Spleen (tissue), 11 donors: ENCODE data around the gene TSHZ2. TPM values are rescaled to one million over a fixed set of nuclear protein-coding genes. Genes with fewer than 3 reads are reported as not detected.

Experiments
- DNase-seq: peaks from one replicate; pipeline ENCODE4 v3.0.0-alpha.2; 2020
- H3K27ac ChIP-seq, 8 donors: fragments of 200-600 bp; sonication (generic) in 7 of 8; 1 replicate in 4 of 8; 2 replicates in 4 of 8; pipeline versions ENCODE4 v1.5.0 to v1.8.0; 2016 to 2021; ENCODE audit warnings: inconsistent platforms in 4 of 8, mild to moderate bottlenecking in 4 of 8, moderate library complexity in 1 of 8
- H3K27me3 ChIP-seq, 7 donors: fragments of 200-600 bp; sonication (generic) in 6 of 7; replicated peaks in 1 of 7; 1 replicate in 4 of 7; 2 replicates in 3 of 7; pipeline versions ENCODE4 v1.5.0 to v1.8.0; 2016 to 2021; ENCODE audit warnings: inconsistent platforms in 3 of 7, mild to moderate bottlenecking in 1 of 7
- H3K36me3 ChIP-seq, 6 donors: fragments of 200-600 bp; sonication (generic) in 5 of 6; 1 replicate in 4 of 6; 2 replicates in 2 of 6; pipeline versions ENCODE4 v1.5.0 to v1.8.0; 2016 to 2021; ENCODE audit warnings: inconsistent platforms in 2 of 6
- H3K4me1 ChIP-seq, 6 donors: fragments of 200-600 bp; sonication (generic) in 5 of 6; 1 replicate in 3 of 6; 2 replicates in 3 of 6; pipeline versions ENCODE4 v1.5.0 to v1.8.0; 2016 to 2021; ENCODE audit warnings: inconsistent platforms in 3 of 6
- H3K4me3 ChIP-seq, 8 donors: fragments of 200-600 bp; sonication (generic) in 7 of 8; 1 replicate in 4 of 8; 2 replicates in 4 of 8; pipeline versions ENCODE4 v1.5.0 to v1.8.0; 2016 to 2021; ENCODE audit warnings: inconsistent platforms in 4 of 8, mild to moderate bottlenecking in 4 of 8, moderate library complexity in 2 of 8
- H3K9me3 ChIP-seq, 8 donors: fragments of 200-600 bp; sonication (generic) in 7 of 8; 1 replicate in 4 of 8; 2 replicates in 4 of 8; pipeline versions ENCODE4 v1.5.0 to v1.8.0; 2016 to 2021; ENCODE audit warnings: inconsistent platforms in 4 of 8
- CTCF ChIP-seq, 11 experiments: fragments of 200-600 bp in 7 of 11; fragments of 450-650 bp in 4 of 11; sonication (generic) in 4 of 11; IDR thresholded peaks in 8 of 11; conservative IDR thresholded peaks in 3 of 11; 1 replicate in 7 of 11; 2 replicates in 4 of 11; pipeline versions ENCODE4 v1.4.0 to v1.8.0; 2016 to 2021; ENCODE audit warnings: antibody characterized with exemption in 11 of 11, inconsistent platforms in 4 of 11, mild to moderate bottlenecking in 1 of 11
- POLR2A ChIP-seq, 3 donors: fragments of 450-650 bp; IDR thresholded peaks; one replicate each; pipeline ENCODE4 v1.5.1; 2017; ENCODE audit warnings: antibody characterized with exemption in 3 of 3, mild to moderate bottlenecking in 1 of 3
- POLR2AphosphoS5 ChIP-seq, 3 donors: sonication (generic); formaldehyde crosslinking; IDR thresholded peaks; one replicate each; pipeline ENCODE4 v1.5.1; 2017; ENCODE audit warnings: antibody characterized with exemption in 3 of 3
- WGBS, 5 donors: extraction: QIAGEN DNeasy Blood & Tissue Kit in 3 of 5; methylation state at CpG; one replicate each; pipeline versions ENCODE4 v1.1.5 to v1.1.7; 2013 to 2018; 5-methylcytosine and 5-hydroxymethylcytosine counted together
- intact Hi-C: fragments of 100-400 bp; cut with DNase I; formaldehyde crosslinking; loops from one replicate; pipeline ENCODE4 v1.15.0; 2023; ENCODE audit warnings: low total_unique reads
- polyA plus RNA-seq, 3 donors: library from polyadenylated mRNA; stranded (reverse); fragments of 200-250 nt; gene quantifications; one replicate each; pipeline ENCODE4 v1.2.1, GENCODE V29; 2013
- total RNA-seq, 7 donors: library from RNA; depleted of rRNA in 3 of 7; stranded (reverse); fragments of >200 nt in 3 of 7; fragmentation: NEBNext Ultra II Directional in 4 of 7; extraction: Animal tissue kit (Norgen Biotek cat#: 25700) in 4 of 7; gene quantifications; one replicate each; pipeline versions ENCODE4 v1.1.0 to v1.2.1, GENCODE V29; 2016 to 2021
- donor health status: healthy with polysubstance abuse.
- donor health status: DM: no; HTN: no; CAD: no; lungs with moderate emphysema.
- donor health status: DM: no; HTN: no; CAD: no.
- donor health status: Bipolar disorder and iron deficiency.
- donor health status: healthy.
- donor health status: DM: no; HTN: no; CAD: no.
- donor health status: DM: yes; HTN: yes; CAD: no.

Gene TSHZ2
- total and polyA plus RNA-seq, 10 donors, result 0.86 to 19.2 (median 15.7) TPM

- 85 to 97% (median 89%) methylated on average over 4 of the region's 4 CpGs for WGBS, 5 donors
- Histone ChIP-seq H3K4me1 (no peaks in the 10 kb centered on the region), H3K4me3 (no peak overlapping the region), H3K27ac (no peak overlapping the region), H3K9me3 (peaks cover 6 to 54% (median 40%) of the 10 kb centered on the region in 8 donors), H3K27me3 (peaks cover 0 to 2% (median 0%) of the 10 kb centered on the region in 7 donors), H3K36me3 (no peaks in the 10 kb centered on the region)
- TF ChIP-seq POLR2AphosphoS5 (IDR thresholded peaks at IDR 0.05) (no peak), POLR2A (IDR thresholded peaks at IDR 0.05) (no peak), CTCF (IDR thresholded peaks at IDR 0.05 in 8 of 11, conservative IDR thresholded peaks at IDR 0.05 in 3 of 11) (no peak)
- no peak for DNase-seq
- intact Hi-C loops, result no loop called here
Observed at GRCh38 chr20:53453076-53453475, 480.9 kb downstream of the TSHZ2 start.

- H3K4me3 ChIP-seq, result no peak overlapping the region
- peaks cover 0 to 37% (median 23%) of the 10 kb centered on the region in 8 donors for H3K9me3 ChIP-seq
- no peaks in the 10 kb centered on the region for H3K4me1 ChIP-seq
- intact Hi-C loops, result no loop called here
- WGBS, 5 donors, result 75 to 83% (median 83%) methylated on average over 6 of the region's 6 CpGs
- no peak for DNase-seq
- H3K27me3 ChIP-seq, result peaks cover 0 to 2% (median 0%) of the 10 kb centered on the region in 7 donors
- H3K36me3 ChIP-seq, result no peaks in the 10 kb centered on the region
- TF ChIP-seq POLR2AphosphoS5 (IDR thresholded peaks at IDR 0.05) (no peak), POLR2A (IDR thresholded peaks at IDR 0.05) (no peak), CTCF (IDR thresholded peaks at IDR 0.05 in 8 of 11, conservative IDR thresholded peaks at IDR 0.05 in 3 of 11) (no peak)
- H3K27ac ChIP-seq, result no peak overlapping the region
Observed at GRCh38 chr20:53454675-53455276, 482.6 kb downstream of the TSHZ2 start.

- intact Hi-C loops, result no loop called here
Observed at GRCh38 chr20:53463101-53463972, 491.2 kb downstream of the TSHZ2 start.

More at GRCh38 chr20:53463101-53463972, 491.2 kb downstream of the TSHZ2 start:
- DNase-seq, result no peak
- no peak overlapping the region for H3K27ac ChIP-seq
- H3K4me1 ChIP-seq, result no peaks in the 10 kb centered on the region
- no peak overlapping the region for H3K4me3 ChIP-seq
- no peaks in the 10 kb centered on the region for H3K9me3 ChIP-seq
- no peaks in the 10 kb centered on the region for H3K36me3 ChIP-seq
- no peak for TF ChIP-seq POLR2AphosphoS5 (IDR thresholded peaks at IDR 0.05)
- TF ChIP-seq CTCF (IDR thresholded peaks at IDR 0.05 in 8 of 11, conservative IDR thresholded peaks at IDR 0.05 in 3 of 11), result no peak
- no peak for TF ChIP-seq POLR2A (IDR thresholded peaks at IDR 0.05)
- H3K27me3 ChIP-seq, result peaks cover 0 to 7% (median 0%) of the 10 kb centered on the region in 7 donors
- 85 to 95% (median 90%) methylated on average over 6 of the region's 6 CpGs for WGBS, 5 donors
